Endothelial cell (in vitro differentiated cells): ENCODE measurements around the gene KRT4. TPM values are rescaled to one million over a fixed set of nuclear protein-coding genes. Genes with fewer than 3 reads are reported as not detected.

Source experiments
- DNase-seq: peaks from one replicate; pipeline ENCODE4 v3.0.0; 2021; ENCODE audit warnings: low spot score
- H3K27ac Mint-ChIP-seq: one replicate; pipeline ENCODE4 v1.8.0; 2021; ENCODE audit warnings: mixed read lengths, inconsistent platforms; ENCODE audit not compliant: unreplicated experiment
- H3K27me3 Mint-ChIP-seq: one replicate; pipeline ENCODE4 v1.8.0; 2021; ENCODE audit warnings: mild to moderate bottlenecking, moderate library complexity, mixed read lengths, inconsistent platforms; ENCODE audit not compliant: unreplicated experiment
- H3K36me3 Mint-ChIP-seq: one replicate; pipeline ENCODE4 v1.8.0; 2021; ENCODE audit warnings: mild to moderate bottlenecking, low read depth, mixed read lengths, inconsistent platforms; ENCODE audit not compliant: unreplicated experiment
- H3K4me1 Mint-ChIP-seq: one replicate; pipeline ENCODE4 v1.8.0; 2021; ENCODE audit warnings: mild to moderate bottlenecking, mixed read lengths, inconsistent platforms; ENCODE audit not compliant: unreplicated experiment
- H3K4me3 Mint-ChIP-seq: one replicate; pipeline ENCODE4 v1.8.0; 2021; ENCODE audit warnings: mild to moderate bottlenecking, mixed read lengths, inconsistent platforms; ENCODE audit not compliant: unreplicated experiment
- H3K9me3 Mint-ChIP-seq: one replicate; pipeline ENCODE4 v1.8.0; 2021; ENCODE audit warnings: mixed read lengths, inconsistent platforms; ENCODE audit not compliant: unreplicated experiment
- total RNA-seq: library from RNA; stranded (reverse); fragmentation: NEBNext Ultra II Directional; extraction: Animal tissue kit (Norgen Biotek cat#: 25700); gene quantifications from one replicate; pipeline ENCODE4 v1.2.1, GENCODE V29; 2021; ENCODE audit not compliant: unreplicated experiment
- TF ChIP-seq, protein P1 (sequence below): fragments of 200-600 bp; sonication (generic); IDR thresholded peaks from one replicate; pipeline ENCODE4 v1.5.0; 2021; ENCODE audit warnings: antibody characterized with exemption; ENCODE audit not compliant: unreplicated experiment

KRT4 gene
- total RNA-seq, 1 donor from 2014 or later = not detected

DNA sequence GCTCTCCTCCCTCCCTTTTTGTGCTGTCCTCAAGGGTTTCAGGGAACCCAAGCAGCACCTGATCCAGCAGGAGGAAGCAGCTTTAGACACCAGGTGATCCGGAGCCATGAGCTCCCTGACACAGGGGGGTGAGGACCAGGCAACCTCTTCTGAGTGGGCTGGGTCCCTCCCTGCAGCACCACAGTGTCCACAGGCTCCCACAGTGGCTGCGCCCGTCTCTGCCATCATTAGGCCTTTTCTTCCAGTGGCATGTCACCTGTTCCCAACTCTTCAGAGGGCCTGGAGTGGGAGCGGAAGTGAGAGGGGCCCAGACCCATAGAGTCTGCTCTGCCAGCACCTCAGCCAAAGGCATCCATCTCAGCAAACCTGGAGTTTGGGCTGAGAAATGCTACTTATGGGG, 36.4 kb downstream of the KRT4 start:
- TF ChIP-seq, protein P1, sequence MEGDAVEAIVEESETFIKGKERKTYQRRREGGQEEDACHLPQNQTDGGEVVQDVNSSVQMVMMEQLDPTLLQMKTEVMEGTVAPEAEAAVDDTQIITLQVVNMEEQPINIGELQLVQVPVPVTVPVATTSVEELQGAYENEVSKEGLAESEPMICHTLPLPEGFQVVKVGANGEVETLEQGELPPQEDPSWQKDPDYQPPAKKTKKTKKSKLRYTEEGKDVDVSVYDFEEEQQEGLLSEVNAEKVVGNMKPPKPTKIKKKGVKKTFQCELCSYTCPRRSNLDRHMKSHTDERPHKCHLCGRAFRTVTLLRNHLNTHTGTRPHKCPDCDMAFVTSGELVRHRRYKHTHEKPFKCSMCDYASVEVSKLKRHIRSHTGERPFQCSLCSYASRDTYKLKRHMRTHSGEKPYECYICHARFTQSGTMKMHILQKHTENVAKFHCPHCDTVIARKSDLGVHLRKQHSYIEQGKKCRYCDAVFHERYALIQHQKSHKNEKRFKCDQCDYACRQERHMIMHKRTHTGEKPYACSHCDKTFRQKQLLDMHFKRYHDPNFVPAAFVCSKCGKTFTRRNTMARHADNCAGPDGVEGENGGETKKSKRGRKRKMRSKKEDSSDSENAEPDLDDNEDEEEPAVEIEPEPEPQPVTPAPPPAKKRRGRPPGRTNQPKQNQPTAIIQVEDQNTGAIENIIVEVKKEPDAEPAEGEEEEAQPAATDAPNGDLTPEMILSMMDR = no peak
- no peak for DNase-seq
- Mint-ChIP-seq H3K9me3 (no peaks in the 10 kb centered on the region), H3K27me3 (peaks cover 3% of the 10 kb centered on the region), H3K4me3 (no peak overlapping the region), H3K36me3 (no peaks in the 10 kb centered on the region), H3K27ac (no peak overlapping the region), H3K4me1 (no peaks in the 10 kb centered on the region)

DNA sequence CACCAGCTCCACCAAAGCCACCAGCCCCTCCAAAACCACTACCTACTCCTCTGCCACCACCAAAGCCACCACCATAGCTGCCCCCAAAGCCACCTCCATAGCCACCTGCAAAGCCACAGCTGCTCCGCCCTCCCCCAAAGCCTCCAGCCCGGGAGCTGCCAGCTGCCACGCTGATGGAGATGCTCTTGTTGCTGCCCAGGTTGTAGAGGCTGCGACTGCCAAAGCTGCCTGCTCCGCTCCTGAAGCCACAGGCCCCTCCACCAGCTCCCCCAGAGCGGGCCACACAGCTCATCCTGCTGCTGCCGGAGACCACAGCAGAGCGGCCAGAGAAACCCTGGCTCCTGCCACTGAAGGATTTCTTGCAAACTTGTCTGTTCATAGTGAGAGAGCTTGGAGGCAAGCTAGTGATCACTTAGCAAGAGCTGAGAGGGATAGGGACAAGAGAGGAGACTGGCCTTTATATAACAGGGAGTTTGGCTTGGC, 37.0 kb downstream of the KRT4 start, which contains the start of gene KRT76:
KRT76 (minus strand) TSS at position 433 of the 483 bp plus-strand sequence; CDS start at position 379, 54 bp downstream.
- Mint-ChIP-seq H3K27me3 (peaks cover 3% of the 10 kb centered on the region), H3K27ac (no peak within 1 kb of the TSS)
- TF ChIP-seq, protein P1 = no peak

DNA sequence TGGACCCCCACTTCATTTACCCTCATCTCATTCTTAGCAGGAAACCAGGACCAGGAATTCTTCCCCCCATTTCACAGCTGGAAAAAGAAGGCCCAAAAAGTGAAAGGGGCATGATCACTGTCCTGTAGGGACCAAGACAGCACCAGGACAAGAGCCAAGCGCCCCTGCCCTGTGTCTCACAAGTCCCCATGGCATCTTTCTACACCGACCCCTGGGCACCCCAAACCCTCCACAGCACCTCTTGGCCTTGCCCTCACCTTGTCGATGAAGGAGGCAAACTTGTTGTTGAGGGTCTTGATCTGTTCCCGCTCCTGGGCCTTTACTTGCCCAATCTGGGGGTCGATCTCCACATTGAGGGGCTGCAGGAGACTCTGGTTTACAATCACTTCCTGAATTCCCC, 37.5 kb downstream of the KRT4 start:
- H3K27me3 Mint-ChIP-seq = peaks cover 3% of the 10 kb centered on the region
- TF ChIP-seq, protein P1 = no peak
- H3K4me3 Mint-ChIP-seq = no peak overlapping the region
- DNase-seq = no peak
- no peaks in the 10 kb centered on the region for H3K4me1 Mint-ChIP-seq
- no peaks in the 10 kb centered on the region for H3K9me3 Mint-ChIP-seq
- H3K27ac Mint-ChIP-seq = no peak overlapping the region
- H3K36me3 Mint-ChIP-seq = no peaks in the 10 kb centered on the region

More for the DNA sequence above, 37.0 kb downstream of the KRT4 start, which contains the start of gene KRT76:
- Mint-ChIP-seq H3K4me1 (no peaks in the 10 kb centered on the region), H3K4me3 (no peak within 1 kb of the TSS), H3K36me3 (no peaks in the 10 kb centered on the region), H3K9me3 (no peaks in the 10 kb centered on the region)
- DNase-seq = no peak

DNA sequence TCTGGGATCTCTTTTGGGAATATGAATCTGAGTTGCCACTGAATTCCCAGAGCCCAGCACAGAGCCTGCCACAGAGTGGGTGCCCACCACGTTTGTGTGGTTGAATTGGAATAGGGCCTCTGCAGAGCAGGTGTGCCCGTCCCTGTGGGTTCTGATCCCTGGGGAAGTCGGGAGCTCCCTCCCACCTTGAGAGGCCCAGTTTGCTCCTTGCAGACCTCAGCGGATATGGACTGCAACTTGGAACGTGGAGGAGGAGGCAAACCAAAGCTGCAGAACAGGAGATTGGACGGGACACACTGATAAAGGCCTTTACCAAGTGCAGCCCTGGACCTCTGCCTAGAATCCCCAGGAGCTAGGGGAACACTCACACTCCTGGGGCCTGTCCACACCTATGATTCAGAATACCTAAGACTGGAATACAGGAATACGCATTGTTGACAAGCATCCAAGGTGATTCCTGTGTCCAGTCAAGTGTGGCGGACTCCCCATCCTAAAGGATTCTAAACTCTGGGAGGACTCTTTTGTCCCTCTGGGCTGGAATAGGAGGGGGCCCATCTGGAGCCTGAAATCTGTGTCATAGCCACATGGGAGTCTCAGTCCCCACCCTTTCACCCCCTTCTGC, 39.2 kb downstream of the KRT4 start:
- H3K4me1 Mint-ChIP-seq = no peaks in the 10 kb centered on the region
- H3K27ac Mint-ChIP-seq = no peak overlapping the region
- no peaks in the 10 kb centered on the region for H3K9me3 Mint-ChIP-seq
- DNase-seq = no peak
- no peaks in the 10 kb centered on the region for H3K36me3 Mint-ChIP-seq
- H3K4me3 Mint-ChIP-seq = no peak overlapping the region
- H3K27me3 Mint-ChIP-seq = no peaks in the 10 kb centered on the region
- TF ChIP-seq, protein P1 = no peak

DNA sequence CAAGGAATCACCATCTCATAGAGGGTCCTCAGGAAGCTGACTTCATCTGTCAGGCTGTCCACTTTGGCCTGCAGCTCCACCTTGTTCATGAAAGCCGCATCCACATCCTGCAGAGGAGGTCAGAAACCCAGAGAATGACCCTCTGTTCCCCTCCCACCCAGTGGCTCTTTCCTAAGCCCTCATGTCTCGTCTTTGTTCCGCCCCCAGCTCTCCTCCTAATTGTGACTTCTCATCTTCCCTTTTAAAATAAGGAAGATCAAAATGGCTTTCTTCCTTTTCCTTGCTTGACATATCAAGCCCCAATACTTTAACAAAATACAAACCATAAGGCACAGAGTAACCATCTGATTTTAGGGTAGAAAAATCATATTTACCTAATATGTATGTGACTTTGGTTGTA, 41.1 kb downstream of the KRT4 start:
- Mint-ChIP-seq H3K9me3 (no peaks in the 10 kb centered on the region), H3K4me3 (no peak overlapping the region), H3K27ac (no peak overlapping the region), H3K36me3 (no peaks in the 10 kb centered on the region), H3K27me3 (no peaks in the 10 kb centered on the region), H3K4me1 (no peaks in the 10 kb centered on the region)
- TF ChIP-seq, protein P1 = no peak
- DNase-seq = no peak
